ENCODE data around the gene ARMC8. TPM values are rescaled to one million over a fixed set of nuclear protein-coding genes. Genes with fewer than 3 reads are reported as not detected.

The ARMC8 gene
- total and polyA plus RNA-seq, 4 donors: 8.4 to 53.6 (median 22.8) TPM

GRCh38 chr3:138270245-138270644 is 83.1 kb downstream of the ARMC8 start:
- DNase-seq (ENCODE audit: low spot score): no peak
- H3K4me1 ChIP-seq (ENCODE audit: control insufficient read depth in 4 of 4, insufficient read depth in 4 of 4, low read length in 3 of 4): no peaks in the 10 kb centered on the region
- TF ChIP-seq SP1 (IDR thresholded peaks at IDR 0.05) (no peak), FOXA2 (IDR thresholded peaks at IDR 0.05) (no peak), JUND (IDR thresholded peaks at IDR 0.05) (no peak), NR2F2 (IDR thresholded peaks at IDR 0.05) (no peak), RAD21 (IDR thresholded peaks at IDR 0.05) (no peak), ATF3 (IDR thresholded peaks at IDR 0.05) (no peak), TAF1 (conservative IDR thresholded peaks at IDR 0.05) (no peak), FOXA1 (IDR thresholded peaks at IDR 0.05) (no peak), EGR1 (IDR thresholded peaks at IDR 0.05; ENCODE audit: low read depth in 2 of 2) (no peak), GABPA (IDR thresholded peaks at IDR 0.05 in 1 of 2, conservative IDR thresholded peaks at IDR 0.05 in 1 of 2) (no peak), HNF4A (conservative IDR thresholded peaks at IDR 0.05) (no peak), RXRA (IDR thresholded peaks at IDR 0.05) (no peak)
- TF ChIP-seq, protein P1, sequence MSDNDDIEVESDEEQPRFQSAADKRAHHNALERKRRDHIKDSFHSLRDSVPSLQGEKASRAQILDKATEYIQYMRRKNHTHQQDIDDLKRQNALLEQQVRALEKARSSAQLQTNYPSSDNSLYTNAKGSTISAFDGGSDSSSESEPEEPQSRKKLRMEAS (IDR thresholded peaks at IDR 0.05): no peak
- TF ChIP-seq, protein P2, sequence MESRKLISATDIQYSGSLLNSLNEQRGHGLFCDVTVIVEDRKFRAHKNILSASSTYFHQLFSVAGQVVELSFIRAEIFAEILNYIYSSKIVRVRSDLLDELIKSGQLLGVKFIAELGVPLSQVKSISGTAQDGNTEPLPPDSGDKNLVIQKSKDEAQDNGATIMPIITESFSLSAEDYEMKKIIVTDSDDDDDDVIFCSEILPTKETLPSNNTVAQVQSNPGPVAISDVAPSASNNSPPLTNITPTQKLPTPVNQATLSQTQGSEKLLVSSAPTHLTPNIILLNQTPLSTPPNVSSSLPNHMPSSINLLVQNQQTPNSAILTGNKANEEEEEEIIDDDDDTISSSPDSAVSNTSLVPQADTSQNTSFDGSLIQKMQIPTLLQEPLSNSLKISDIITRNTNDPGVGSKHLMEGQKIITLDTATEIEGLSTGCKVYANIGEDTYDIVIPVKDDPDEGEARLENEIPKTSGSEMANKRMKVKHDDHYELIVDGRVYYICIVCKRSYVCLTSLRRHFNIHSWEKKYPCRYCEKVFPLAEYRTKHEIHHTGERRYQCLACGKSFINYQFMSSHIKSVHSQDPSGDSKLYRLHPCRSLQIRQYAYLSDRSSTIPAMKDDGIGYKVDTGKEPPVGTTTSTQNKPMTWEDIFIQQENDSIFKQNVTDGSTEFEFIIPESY (IDR thresholded peaks at IDR 0.05): no peak
- H3K27me3 ChIP-seq (ENCODE audit: control insufficient read depth in 4 of 4, insufficient read depth in 4 of 4, low read length in 3 of 4): no peaks in the 10 kb centered on the region
- H3K36me3 ChIP-seq (ENCODE audit: control insufficient read depth in 4 of 4, insufficient read depth in 3 of 4, low read depth in 1 of 4, low read length in 3 of 4): peaks cover 3 to 40% (median 29%) of the 10 kb centered on the region in 4 donors
- H3K27ac ChIP-seq (ENCODE audit: low read depth in 1 of 2, low read length in 2 of 2): no peak overlapping the region
- 93% methylated on average over 2 of the region's 2 CpGs for WGBS
- no peak overlapping the region for H3K4me3 ChIP-seq (ENCODE audit: low read depth in 1 of 3, low read length in 3 of 3)
- no peaks in the 10 kb centered on the region for H3K9me3 ChIP-seq (ENCODE audit: control insufficient read depth in 4 of 4, low read length in 3 of 4)
- no peak overlapping the region for H3K9ac ChIP-seq (ENCODE audit: low read depth in 1 of 2, low read length in 2 of 2)

DNA sequence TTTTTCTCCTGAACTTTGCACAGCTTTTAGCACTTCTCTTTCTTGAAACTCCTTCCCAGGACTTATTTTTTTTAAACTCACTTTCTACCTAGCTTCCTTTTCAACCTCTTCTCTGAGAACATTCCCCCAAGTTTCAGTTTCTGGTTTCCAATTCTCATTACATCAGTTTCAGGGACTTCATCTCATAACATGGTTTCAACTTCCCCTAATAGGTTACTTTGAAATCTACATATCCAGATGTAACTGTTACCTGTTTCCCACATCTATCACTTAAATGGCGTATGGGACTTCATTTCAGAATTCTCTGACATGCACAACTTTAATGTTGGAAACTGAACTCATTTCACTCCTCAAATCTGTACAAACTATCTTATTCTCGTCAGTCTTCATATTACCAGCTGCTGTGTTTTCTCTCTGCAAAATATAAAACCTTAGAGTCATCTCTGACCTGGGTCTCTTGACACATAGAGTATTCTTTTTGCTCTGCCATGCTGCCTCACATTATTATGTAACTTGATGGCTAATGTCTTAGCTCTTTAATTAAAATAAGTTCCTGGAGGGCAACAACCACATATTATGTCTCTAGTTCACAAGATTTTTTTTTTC is 84.2 kb downstream of the ARMC8 start:
- Histone ChIP-seq H3K36me3 (ENCODE audit: control insufficient read depth in 4 of 4, insufficient read depth in 3 of 4, low read depth in 1 of 4, low read length in 3 of 4) (peaks cover 3 to 43% (median 27%) of the 10 kb centered on the region in 4 donors), H3K4me3 (ENCODE audit: low read depth in 1 of 3, low read length in 3 of 3) (no peak overlapping the region)
- WGBS: 97% methylated on average over 2 of the region's 2 CpGs

More for the DNA sequence above, 84.2 kb downstream of the ARMC8 start:
- no peak for DNase-seq (ENCODE audit: low spot score)
- Histone ChIP-seq H3K4me1 (ENCODE audit: control insufficient read depth in 4 of 4, insufficient read depth in 4 of 4, low read length in 3 of 4) (no peaks in the 10 kb centered on the region), H3K27me3 (ENCODE audit: control insufficient read depth in 4 of 4, insufficient read depth in 4 of 4, low read length in 3 of 4) (no peaks in the 10 kb centered on the region), H3K9me3 (ENCODE audit: control insufficient read depth in 4 of 4, low read length in 3 of 4) (no peaks in the 10 kb centered on the region), H3K27ac (ENCODE audit: low read depth in 1 of 2, low read length in 2 of 2) (no peak overlapping the region), H3K9ac (ENCODE audit: low read depth in 1 of 2, low read length in 2 of 2) (no peak overlapping the region)
- TF ChIP-seq TAF1 (conservative IDR thresholded peaks at IDR 0.05) (no peak), FOXA1 (IDR thresholded peaks at IDR 0.05) (no peak), HNF4A (conservative IDR thresholded peaks at IDR 0.05) (no peak), HNF4G (IDR thresholded peaks at IDR 0.05) (no peak), RAD21 (IDR thresholded peaks at IDR 0.05) (no peak), EGR1 (IDR thresholded peaks at IDR 0.05; ENCODE audit: low read depth in 2 of 2) (no peak), JUND (IDR thresholded peaks at IDR 0.05) (no peak), FOXA2 (IDR thresholded peaks at IDR 0.05) (no peak), GABPA (IDR thresholded peaks at IDR 0.05 in 1 of 2, conservative IDR thresholded peaks at IDR 0.05 in 1 of 2) (no peak), SP1 (IDR thresholded peaks at IDR 0.05) (no peak), YY1 (IDR thresholded peaks at IDR 0.05) (no peak), ATF3 (IDR thresholded peaks at IDR 0.05) (no peak), NR2F2 (IDR thresholded peaks at IDR 0.05) (no peak)
- TF ChIP-seq, protein P1 (IDR thresholded peaks at IDR 0.05): no peak
- TF ChIP-seq, protein P3, sequence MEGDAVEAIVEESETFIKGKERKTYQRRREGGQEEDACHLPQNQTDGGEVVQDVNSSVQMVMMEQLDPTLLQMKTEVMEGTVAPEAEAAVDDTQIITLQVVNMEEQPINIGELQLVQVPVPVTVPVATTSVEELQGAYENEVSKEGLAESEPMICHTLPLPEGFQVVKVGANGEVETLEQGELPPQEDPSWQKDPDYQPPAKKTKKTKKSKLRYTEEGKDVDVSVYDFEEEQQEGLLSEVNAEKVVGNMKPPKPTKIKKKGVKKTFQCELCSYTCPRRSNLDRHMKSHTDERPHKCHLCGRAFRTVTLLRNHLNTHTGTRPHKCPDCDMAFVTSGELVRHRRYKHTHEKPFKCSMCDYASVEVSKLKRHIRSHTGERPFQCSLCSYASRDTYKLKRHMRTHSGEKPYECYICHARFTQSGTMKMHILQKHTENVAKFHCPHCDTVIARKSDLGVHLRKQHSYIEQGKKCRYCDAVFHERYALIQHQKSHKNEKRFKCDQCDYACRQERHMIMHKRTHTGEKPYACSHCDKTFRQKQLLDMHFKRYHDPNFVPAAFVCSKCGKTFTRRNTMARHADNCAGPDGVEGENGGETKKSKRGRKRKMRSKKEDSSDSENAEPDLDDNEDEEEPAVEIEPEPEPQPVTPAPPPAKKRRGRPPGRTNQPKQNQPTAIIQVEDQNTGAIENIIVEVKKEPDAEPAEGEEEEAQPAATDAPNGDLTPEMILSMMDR (IDR thresholded peaks at IDR 0.05; ENCODE audit: low read depth, low read length, missing input control): no peak
- TF ChIP-seq, protein P4, sequence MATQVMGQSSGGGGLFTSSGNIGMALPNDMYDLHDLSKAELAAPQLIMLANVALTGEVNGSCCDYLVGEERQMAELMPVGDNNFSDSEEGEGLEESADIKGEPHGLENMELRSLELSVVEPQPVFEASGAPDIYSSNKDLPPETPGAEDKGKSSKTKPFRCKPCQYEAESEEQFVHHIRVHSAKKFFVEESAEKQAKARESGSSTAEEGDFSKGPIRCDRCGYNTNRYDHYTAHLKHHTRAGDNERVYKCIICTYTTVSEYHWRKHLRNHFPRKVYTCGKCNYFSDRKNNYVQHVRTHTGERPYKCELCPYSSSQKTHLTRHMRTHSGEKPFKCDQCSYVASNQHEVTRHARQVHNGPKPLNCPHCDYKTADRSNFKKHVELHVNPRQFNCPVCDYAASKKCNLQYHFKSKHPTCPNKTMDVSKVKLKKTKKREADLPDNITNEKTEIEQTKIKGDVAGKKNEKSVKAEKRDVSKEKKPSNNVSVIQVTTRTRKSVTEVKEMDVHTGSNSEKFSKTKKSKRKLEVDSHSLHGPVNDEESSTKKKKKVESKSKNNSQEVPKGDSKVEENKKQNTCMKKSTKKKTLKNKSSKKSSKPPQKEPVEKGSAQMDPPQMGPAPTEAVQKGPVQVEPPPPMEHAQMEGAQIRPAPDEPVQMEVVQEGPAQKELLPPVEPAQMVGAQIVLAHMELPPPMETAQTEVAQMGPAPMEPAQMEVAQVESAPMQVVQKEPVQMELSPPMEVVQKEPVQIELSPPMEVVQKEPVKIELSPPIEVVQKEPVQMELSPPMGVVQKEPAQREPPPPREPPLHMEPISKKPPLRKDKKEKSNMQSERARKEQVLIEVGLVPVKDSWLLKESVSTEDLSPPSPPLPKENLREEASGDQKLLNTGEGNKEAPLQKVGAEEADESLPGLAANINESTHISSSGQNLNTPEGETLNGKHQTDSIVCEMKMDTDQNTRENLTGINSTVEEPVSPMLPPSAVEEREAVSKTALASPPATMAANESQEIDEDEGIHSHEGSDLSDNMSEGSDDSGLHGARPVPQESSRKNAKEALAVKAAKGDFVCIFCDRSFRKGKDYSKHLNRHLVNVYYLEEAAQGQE (IDR thresholded peaks at IDR 0.05): no peak

Data from liver (tissue), 9 donors.